Left colon (tissue), 2 donors: Measurements from ENCODE around the gene PARD3. TPM values are rescaled to one million over a fixed set of nuclear protein-coding genes. Genes with fewer than 3 reads are reported as not detected.

Experiments used
- ATAC-seq: fragments of 200-7000 bp; cut with Tn5 transposase; one replicate; pipeline ENCODE4 v1.9.1; 2020; ENCODE audit warnings: mild to moderate bottlenecking, moderate library complexity
- DNase-seq, 2 donors: peaks; one replicate each; pipeline ENCODE4 v3.0.0-alpha.2; 2020
- intact Hi-C, 2 donors: fragments of 100-400 bp; cut with DNase I in 1 of 2; cut with micrococcal nuclease in 1 of 2; formaldehyde crosslinking; loops; one replicate each; pipeline versions ENCODE4 v1.11.2 to v1.14.0; 2022; cut with DNase I, micrococcal nuclease
- total RNA-seq, 2 donors: library from RNA; stranded (reverse); fragmentation: NEBNext Ultra II Directional; extraction: Animal tissue kit (Norgen Biotek cat#: 25700); gene quantifications; one replicate each; pipeline ENCODE4 v1.2.1, GENCODE V29; 2021
- donor health status: DM: no; HTN: no; CAD: no.
- donor health status: DM: yes; HTN: yes; CAD: no.

The PARD3 gene
- total RNA-seq, 2 donors from 2014 or later: 45.5 to 52.9 TPM

GRCh38 chr10:34207343-34207742 lies 607.8 kb downstream of the PARD3 start:
- DNase-seq (no peak), ATAC-seq (peak; percentile 8)
- intact Hi-C loops: no loop called here

- peak; percentile 22 to 41 for DNase-seq
- intact Hi-C loops: no loop called here
- peak; percentile 96 for ATAC-seq
These were observed 608.2 kb downstream of the PARD3 start for GRCh38 chr10:34206935-34207268.

GRCh38 chr10:34206078-34206934 lies 608.8 kb downstream of the PARD3 start:
- DNase-seq: no peak
- ATAC-seq: peak; percentile 71
- intact Hi-C loops: no loop called here

GRCh38 chr10:34205452-34205851 lies 609.6 kb downstream of the PARD3 start:
- ATAC-seq (no peak), DNase-seq (no peak)
- intact Hi-C loops: no loop called here

- no peak for DNase-seq
- no peak for ATAC-seq
- intact Hi-C loops: no loop called here
These were observed 611.0 kb downstream of the PARD3 start for GRCh38 chr10:34203966-34204630.

GRCh38 chr10:34200355-34200901 lies 614.7 kb downstream of the PARD3 start:
- intact Hi-C loops: no loop called here
- ATAC-seq: no peak
- DNase-seq: no peak

- ATAC-seq (no peak), DNase-seq (no peak)
- intact Hi-C loops: no loop called here
These were observed 616.1 kb downstream of the PARD3 start for GRCh38 chr10:34198953-34199352.

GRCh38 chr10:34196058-34196433 lies 619.0 kb downstream of the PARD3 start:
- ATAC-seq: no peak
- DNase-seq: no peak
- intact Hi-C loops: no loop called here

GRCh38 chr10:34195364-34196057 lies 619.6 kb downstream of the PARD3 start:
- intact Hi-C loops: no loop called here
- no peak for DNase-seq
- ATAC-seq: no peak

GRCh38 chr10:34193931-34194626 lies 621.0 kb downstream of the PARD3 start:
- ATAC-seq: no peak
- no peak for DNase-seq
- intact Hi-C loops: no loop called here

GRCh38 chr10:34192646-34193045 lies 622.5 kb downstream of the PARD3 start:
- ATAC-seq (no peak), DNase-seq (no peak)
- intact Hi-C loops: no loop called here

GRCh38 chr10:34191406-34191805 lies 623.7 kb downstream of the PARD3 start:
- ATAC-seq: no peak
- intact Hi-C loops: no loop called here

GRCh38 chr10:34190580-34190979 lies 624.5 kb downstream of the PARD3 start:
- no peak for ATAC-seq
- intact Hi-C loops: no loop called here
- no peak for DNase-seq

More at GRCh38 chr10:34191406-34191805, 623.7 kb downstream of the PARD3 start:
- no peak for DNase-seq

GRCh38 chr10:34189830-34190229 lies 625.3 kb downstream of the PARD3 start:
- DNase-seq (no peak), ATAC-seq (no peak)
- intact Hi-C loops: no loop called here

GRCh38 chr10:34188221-34188620 lies 626.9 kb downstream of the PARD3 start:
- no peak for ATAC-seq
- intact Hi-C loops: no loop called here

GRCh38 chr10:34187201-34187600 lies 627.9 kb downstream of the PARD3 start:
- intact Hi-C loops: no loop called here
- DNase-seq: no peak
- ATAC-seq: no peak

More at GRCh38 chr10:34188221-34188620, 626.9 kb downstream of the PARD3 start:
- DNase-seq: no peak

GRCh38 chr10:34186745-34187144 lies 628.4 kb downstream of the PARD3 start:
- DNase-seq (no peak), ATAC-seq (no peak)
- intact Hi-C loops: no loop called here

- no peak for DNase-seq
- intact Hi-C loops: no loop called here
- peak; percentile 49 for ATAC-seq
These were observed 629.1 kb downstream of the PARD3 start for GRCh38 chr10:34185998-34186397.

- intact Hi-C loops: no loop called here
- ATAC-seq: no peak
- DNase-seq: no peak
These were observed 630.1 kb downstream of the PARD3 start for GRCh38 chr10:34184939-34185386.
